ENCODE results near the gene MRPL41. TPM values are rescaled to one million over a fixed set of nuclear protein-coding genes. Genes with fewer than 3 reads are reported as not detected.
"Not testable (repeated sequence)": the region's sequence is repeated elsewhere in the genome, so short reads cannot be mapped to it uniquely, and the experiment has no call there.

MRPL41 gene
- total RNA-seq, 4 donors from 2014 or later, result 44.1 to 70.0 (median 55.3) TPM

- no peaks in the 10 kb centered on the region for H3K27me3 ChIP-seq
- no peak overlapping the region for H3K27ac ChIP-seq
- H3K36me3 ChIP-seq, result peaks cover 22% of the 10 kb centered on the region
- no peaks in the 10 kb centered on the region for H3K9me3 ChIP-seq
- no peak overlapping the region for H3K4me3 ChIP-seq
- H3K4me1 ChIP-seq, result no peaks in the 10 kb centered on the region
- TF ChIP-seq EP300 (IDR thresholded peaks at IDR 0.05) (no peak), POLR2A (IDR thresholded peaks at IDR 0.05) (no peak), CTCF (IDR thresholded peaks at IDR 0.05) (no peak), POLR2AphosphoS5 (IDR thresholded peaks at IDR 0.05) (no peak)
- DNase-seq (ENCODE audit: low spot score in 2 of 2), result no peak
- 94% methylated on average over 23 of the region's 30 CpGs for WGBS
Measured at GRCh38 chr9:137514691-137515337, 36.9 kb upstream of the MRPL41 start.

GRCh38 chr9:137515338-137515724, 36.3 kb upstream of the MRPL41 start:
- 93% methylated on average over 12 of the region's 23 CpGs for WGBS
- DNase-seq (ENCODE audit: low spot score in 2 of 2), result no peak
- Histone ChIP-seq H3K27ac (no peak overlapping the region), H3K4me1 (no peaks in the 10 kb centered on the region), H3K9me3 (no peaks in the 10 kb centered on the region), H3K4me3 (no peak overlapping the region), H3K36me3 (peaks cover 22% of the 10 kb centered on the region), H3K27me3 (no peaks in the 10 kb centered on the region)
- TF ChIP-seq EP300 (IDR thresholded peaks at IDR 0.05) (no peak), POLR2A (IDR thresholded peaks at IDR 0.05) (no peak), POLR2AphosphoS5 (IDR thresholded peaks at IDR 0.05) (no peak), CTCF (IDR thresholded peaks at IDR 0.05) (no peak)

- no peak for TF ChIP-seq POLR2AphosphoS5 (IDR thresholded peaks at IDR 0.05)
- no peak for TF ChIP-seq CTCF (IDR thresholded peaks at IDR 0.05)
- no peak for TF ChIP-seq EP300 (IDR thresholded peaks at IDR 0.05)
- no peak for TF ChIP-seq POLR2A (IDR thresholded peaks at IDR 0.05)
- 92% methylated on average over 5 of the region's 10 CpGs for WGBS
- no peaks in the 10 kb centered on the region for H3K9me3 ChIP-seq
- H3K4me1 ChIP-seq, result no peaks in the 10 kb centered on the region
- no peak overlapping the region for H3K27ac ChIP-seq
- H3K36me3 ChIP-seq, result peaks cover 29% of the 10 kb centered on the region
- no peak overlapping the region for H3K4me3 ChIP-seq
- no peaks in the 10 kb centered on the region for H3K27me3 ChIP-seq
- no peak for DNase-seq (ENCODE audit: low spot score in 2 of 2)
Measured at GRCh38 chr9:137516144-137516917, 35.3 kb upstream of the MRPL41 start.

- not testable (repeated sequence) for DNase-seq (ENCODE audit: low spot score in 2 of 2); H3K4me1 ChIP-seq; H3K27me3 ChIP-seq; H3K4me3 ChIP-seq; H3K27ac ChIP-seq; H3K9me3 ChIP-seq
- peaks cover 29% of the 10 kb centered on the region for H3K36me3 ChIP-seq
- WGBS, result 97% methylated on average over 13 of the region's 13 CpGs
Measured at GRCh38 chr9:137518661-137519459, 32.8 kb upstream of the MRPL41 start.

- Histone ChIP-seq H3K4me3 (no peak overlapping the region), H3K4me1 (no peaks in the 10 kb centered on the region), H3K27me3 (no peaks in the 10 kb centered on the region), H3K27ac (no peak overlapping the region), H3K36me3 (peaks cover 33% of the 10 kb centered on the region), H3K9me3 (no peaks in the 10 kb centered on the region)
- TF ChIP-seq CTCF (IDR thresholded peaks at IDR 0.05), result no peak
- TF ChIP-seq POLR2A (IDR thresholded peaks at IDR 0.05), result no peak
- no peak for TF ChIP-seq POLR2AphosphoS5 (IDR thresholded peaks at IDR 0.05)
- TF ChIP-seq EP300 (IDR thresholded peaks at IDR 0.05), result no peak
- no peak for DNase-seq (ENCODE audit: low spot score in 2 of 2)
- WGBS, result 92% methylated on average over 9 of the region's 10 CpGs
Measured at GRCh38 chr9:137519553-137519952, 32.1 kb upstream of the MRPL41 start.

Measured in suprapubic skin (tissue), 4 donors.